PFSK-1 (cell line): Measurements from ENCODE around the gene PSPN.

ENCODE experiments used
- FOXP2 ChIP-seq: optimal IDR thresholded peaks from 2 replicates; pipeline ENCODE3; 2011; ENCODE audit warnings: borderline replicate concordance, control low read depth, inconsistent platforms; ENCODE audit not compliant: insufficient read depth; ENCODE audit errors: extremely low read length, extremely low read depth
- POLR2AphosphoS5 ChIP-seq: IDR thresholded peaks from 2 replicates; pipeline ENCODE4 v1.6.1; 2012; ENCODE audit warnings: low read depth, mild to moderate bottlenecking, control low read depth, low read length, moderate library complexity
- SIN3A ChIP-seq: IDR thresholded peaks from 2 replicates; pipeline ENCODE4 v1.6.1; 2012; ENCODE audit warnings: mild to moderate bottlenecking, low read length, moderate library complexity, borderline replicate concordance; ENCODE audit not compliant: insufficient read depth
- TAF1 ChIP-seq: IDR thresholded peaks from 2 replicates; pipeline ENCODE4 v1.6.1; 2012; ENCODE audit warnings: low read length, control low read depth, borderline replicate concordance; ENCODE audit not compliant: insufficient read depth
- TF ChIP-seq, protein P1 (sequence below), 2 experiments: IDR thresholded peaks; 2 replicates each; pipeline versions ENCODE4 v1.6.1 to v1.8.0; 2011 to 2012; ENCODE audit warnings: low read depth in 2 of 2, low read length in 2 of 2, control low read depth in 1 of 2, inconsistent platforms in 1 of 2, mild to moderate bottlenecking in 1 of 2, moderate library complexity in 1 of 2; ENCODE audit not compliant: insufficient read depth in 1 of 2

PSPN gene

DNA sequence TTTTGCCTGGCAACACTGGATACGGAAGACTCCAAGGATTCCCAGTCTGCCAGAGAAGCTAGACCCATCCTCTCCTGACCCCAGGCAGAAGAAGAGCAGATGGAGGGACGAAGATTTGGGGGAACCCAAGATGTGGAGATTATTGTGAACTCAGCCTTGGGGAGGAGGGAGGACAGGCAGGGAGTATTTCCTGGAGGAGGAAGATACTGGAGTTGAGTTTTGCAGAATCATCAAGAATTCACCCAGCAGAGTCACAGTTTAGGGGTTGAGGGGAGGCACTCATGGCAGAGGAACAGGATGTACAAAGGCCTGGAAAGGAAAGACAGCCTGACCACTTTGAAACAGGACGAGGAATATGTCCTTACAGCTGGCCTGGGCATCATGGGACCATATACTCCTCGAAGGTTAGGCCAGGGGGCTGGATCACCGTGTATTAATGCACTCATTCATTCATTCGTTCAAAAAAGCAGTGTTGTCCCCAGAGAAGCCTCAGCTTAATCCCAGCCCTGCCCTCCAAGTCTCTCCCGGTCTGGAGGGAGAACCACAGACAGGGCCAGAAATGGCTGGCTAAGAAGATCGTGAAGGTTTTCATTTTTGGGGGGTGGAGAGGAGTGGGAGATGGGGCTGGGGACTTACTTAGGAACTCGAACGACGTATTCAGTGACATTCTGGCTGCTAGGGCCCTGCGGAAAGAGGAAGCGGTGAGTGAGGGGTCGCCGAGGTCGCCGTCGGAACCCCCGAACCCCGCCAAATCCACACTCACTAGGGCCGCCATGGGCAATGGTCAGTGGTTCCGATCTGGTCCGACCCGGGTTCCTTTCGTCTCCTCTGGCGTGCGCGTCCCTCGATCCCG, 16.7 kb upstream of the PSPN start:
- TF ChIP-seq SIN3A: no peak
- TF ChIP-seq TAF1: no peak
- no peak for TF ChIP-seq FOXP2
- TF ChIP-seq, protein P1, sequence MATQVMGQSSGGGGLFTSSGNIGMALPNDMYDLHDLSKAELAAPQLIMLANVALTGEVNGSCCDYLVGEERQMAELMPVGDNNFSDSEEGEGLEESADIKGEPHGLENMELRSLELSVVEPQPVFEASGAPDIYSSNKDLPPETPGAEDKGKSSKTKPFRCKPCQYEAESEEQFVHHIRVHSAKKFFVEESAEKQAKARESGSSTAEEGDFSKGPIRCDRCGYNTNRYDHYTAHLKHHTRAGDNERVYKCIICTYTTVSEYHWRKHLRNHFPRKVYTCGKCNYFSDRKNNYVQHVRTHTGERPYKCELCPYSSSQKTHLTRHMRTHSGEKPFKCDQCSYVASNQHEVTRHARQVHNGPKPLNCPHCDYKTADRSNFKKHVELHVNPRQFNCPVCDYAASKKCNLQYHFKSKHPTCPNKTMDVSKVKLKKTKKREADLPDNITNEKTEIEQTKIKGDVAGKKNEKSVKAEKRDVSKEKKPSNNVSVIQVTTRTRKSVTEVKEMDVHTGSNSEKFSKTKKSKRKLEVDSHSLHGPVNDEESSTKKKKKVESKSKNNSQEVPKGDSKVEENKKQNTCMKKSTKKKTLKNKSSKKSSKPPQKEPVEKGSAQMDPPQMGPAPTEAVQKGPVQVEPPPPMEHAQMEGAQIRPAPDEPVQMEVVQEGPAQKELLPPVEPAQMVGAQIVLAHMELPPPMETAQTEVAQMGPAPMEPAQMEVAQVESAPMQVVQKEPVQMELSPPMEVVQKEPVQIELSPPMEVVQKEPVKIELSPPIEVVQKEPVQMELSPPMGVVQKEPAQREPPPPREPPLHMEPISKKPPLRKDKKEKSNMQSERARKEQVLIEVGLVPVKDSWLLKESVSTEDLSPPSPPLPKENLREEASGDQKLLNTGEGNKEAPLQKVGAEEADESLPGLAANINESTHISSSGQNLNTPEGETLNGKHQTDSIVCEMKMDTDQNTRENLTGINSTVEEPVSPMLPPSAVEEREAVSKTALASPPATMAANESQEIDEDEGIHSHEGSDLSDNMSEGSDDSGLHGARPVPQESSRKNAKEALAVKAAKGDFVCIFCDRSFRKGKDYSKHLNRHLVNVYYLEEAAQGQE (IDR thresholded peaks at IDR 0.05; ENCODE audit: insufficient read depth in 1 of 2, low read depth in 2 of 2, low read length in 2 of 2): no peak
- no peak for TF ChIP-seq POLR2AphosphoS5

DNA sequence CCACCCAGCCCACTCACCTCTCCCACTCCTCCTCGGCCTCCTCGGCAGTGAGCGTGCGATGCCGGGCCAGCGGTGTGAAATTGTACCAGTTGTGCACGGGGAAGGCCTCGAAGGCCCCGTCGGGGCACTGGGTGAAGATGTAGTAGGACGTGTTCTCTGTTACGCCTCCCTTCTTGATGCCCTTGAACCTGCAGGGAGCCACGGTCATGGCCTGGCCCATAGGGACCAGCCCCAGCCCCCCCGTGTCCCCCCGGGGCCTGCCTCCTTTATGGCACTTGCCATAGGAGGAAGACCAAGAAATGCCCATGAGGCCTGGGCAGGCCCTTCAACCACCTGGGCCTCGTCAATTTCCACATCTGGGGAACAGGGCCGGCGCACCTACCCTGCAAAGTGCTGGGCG, 11.6 kb upstream of the PSPN start:
- TF ChIP-seq SIN3A (no peak), FOXP2 (no peak), POLR2AphosphoS5 (no peak)
- TF ChIP-seq, protein P1 (IDR thresholded peaks at IDR 0.05; ENCODE audit: insufficient read depth in 1 of 2, low read depth in 2 of 2, low read length in 2 of 2): no peak

DNA sequence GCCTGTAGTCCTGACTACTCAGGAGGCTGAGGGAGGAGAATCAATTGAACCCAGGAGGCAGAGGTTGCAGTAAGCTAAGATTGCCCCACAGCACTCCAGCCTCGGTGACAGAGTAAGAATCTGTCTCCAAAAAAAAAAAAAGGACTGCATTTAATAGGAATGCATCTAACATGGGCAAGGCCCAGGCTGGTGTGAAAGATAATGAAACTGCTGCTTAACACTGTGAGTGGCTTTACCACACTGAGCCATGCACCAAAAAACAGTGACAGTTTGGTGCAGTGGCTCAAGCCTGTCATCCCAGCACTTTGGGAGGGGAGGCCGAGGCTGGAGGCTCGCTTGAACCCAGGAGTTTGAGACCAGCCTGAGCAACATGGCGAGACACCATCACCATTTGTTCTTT, 8.6 kb upstream of the PSPN start:
- TF ChIP-seq FOXP2 (no peak), TAF1 (no peak), POLR2AphosphoS5 (no peak), SIN3A (no peak)
- TF ChIP-seq, protein P1 (IDR thresholded peaks at IDR 0.05; ENCODE audit: insufficient read depth in 1 of 2, low read depth in 2 of 2, low read length in 2 of 2): no peak

DNA sequence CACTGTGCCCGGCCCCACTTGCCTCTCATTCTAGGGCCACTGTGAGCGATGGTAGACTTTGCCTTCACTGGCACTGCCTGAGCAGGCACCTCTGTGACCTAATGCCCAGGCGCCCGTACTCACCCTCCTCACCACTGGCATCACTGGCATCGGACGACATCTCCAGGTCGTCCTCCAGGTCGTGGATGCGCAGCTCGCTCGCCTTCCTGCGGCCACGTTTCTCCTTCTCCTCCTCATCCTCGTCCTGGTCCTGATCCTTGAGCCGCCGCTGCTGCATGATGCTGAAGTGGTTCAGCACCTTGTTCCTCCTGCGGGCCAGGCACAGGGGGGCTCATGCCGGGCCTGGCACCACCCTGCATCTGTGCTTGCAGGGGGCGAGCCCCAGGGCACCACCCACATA, 7.5 kb upstream of the PSPN start:
- TF ChIP-seq, protein P1 (IDR thresholded peaks at IDR 0.05; ENCODE audit: insufficient read depth in 1 of 2, low read depth in 2 of 2, low read length in 2 of 2): no peak
- TF ChIP-seq FOXP2 (no peak), POLR2AphosphoS5 (no peak), TAF1 (no peak), SIN3A (no peak)
